K562 (cell line): ENCODE data around the gene SCGB1D4. TPM values are rescaled to one million over a fixed set of nuclear protein-coding genes. Genes with fewer than 3 reads are reported as not detected.

Source experiments
- CHD4 ChIP-seq: fragments of 200-600 bp; sonication (generic); IDR thresholded peaks from 3 replicates; pipeline ENCODE4 v1.6.1; 2012; ENCODE audit warnings: low read depth, mild to moderate bottlenecking, mixed read lengths, low read length, inconsistent platforms; ENCODE audit not compliant: insufficient read depth, insufficient replicate concordance, poor library complexity, severe bottlenecking
- NR2C2 ChIP-seq, 2 experiments: fragments of 200-800 bp in 1 of 2; sonication (Bioruptor generic) in 1 of 2; sonication (generic) in 1 of 2; formaldehyde crosslinking in 1 of 2; IDR thresholded peaks; 2 replicates each; pipeline versions ENCODE4 v1.6.1 to v1.8.0; 2016 to 2022; ENCODE audit warnings: mild to moderate bottlenecking in 1 of 2, missing compliant biosample characterization in 1 of 2, missing genetic modification characterization in 1 of 2, missing genetic modification reagents in 1 of 2
- polyA plus RNA-seq, 8 experiments: library from polyadenylated mRNA; depleted of rRNA in 4 of 8; stranded (reverse) in 5 of 8; unstranded in 3 of 8; fragments of >200 nt; fragmentation: Nextera tagmentation in 2 of 8; fragmentation: Illumina TruSeq in 1 of 8; extraction: Ambion mirVana in 2 of 8; extraction: Trizol in 1 of 8; gene quantifications; 2 replicates each; pipeline versions ENCODE4 v1.2.1 to v1.2.3, GENCODE V29; 2011 to 2014; ENCODE audit warnings: inconsistent platforms in 1 of 8, missing spikeins in 1 of 8
- total RNA-seq, 7 experiments: library from RNA; depleted of rRNA in 6 of 7; stranded (reverse); fragments of >200 nt in 6 of 7; fragmentation: Illumina TruSeq in 2 of 7; extraction: Trizol in 2 of 7; gene quantifications; 2 replicates each; pipeline versions ENCODE4 v1.2.1 to v1.2.3, GENCODE V29; 2011 to 2021; ENCODE audit warnings: low replicate concordance in 1 of 7
- TF ChIP-seq, protein P1 (sequence below), 2 experiments: fragments of 450-650 bp in 1 of 2; sonication (generic) in 1 of 2; formaldehyde crosslinking in 1 of 2; IDR thresholded peaks; 2 replicates each; pipeline versions ENCODE4 v1.7.1 to v1.9.0; 2016 to 2022; ENCODE audit warnings: inconsistent platforms in 1 of 2, mild to moderate bottlenecking in 1 of 2, missing genetic modification reagents in 1 of 2

SCGB1D4 gene
- total and polyA plus RNA-seq, 9 of the 15 experiments (the other 6 are each of a cell fraction or from before 2014, with no cell fraction given): not detected

DNA sequence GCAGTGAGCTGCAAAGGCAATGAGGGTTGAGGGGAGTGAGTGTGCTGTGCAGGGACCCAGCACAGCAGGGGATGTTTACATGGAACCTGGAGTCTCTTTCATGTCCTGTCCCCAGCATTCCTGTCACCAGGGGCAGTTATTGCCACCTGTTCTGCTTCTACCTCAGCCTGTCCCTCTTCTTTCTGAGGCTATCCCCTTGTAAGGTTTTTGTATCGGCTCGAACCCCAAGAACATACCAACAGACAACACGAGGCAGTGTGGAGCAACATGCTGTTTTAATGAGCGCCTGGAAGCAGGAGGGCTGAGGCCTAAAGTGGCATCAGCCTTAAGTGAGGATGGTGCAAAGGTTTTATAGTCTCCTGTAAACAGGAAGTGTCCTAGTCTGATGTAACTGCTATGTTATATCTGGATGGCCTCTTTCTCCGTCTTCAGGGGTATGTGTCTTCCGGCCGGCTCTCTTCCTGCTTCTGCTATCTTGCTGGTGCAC is 25.0 kb downstream of the SCGB1D4 start (continued):
- TF ChIP-seq, protein P1, sequence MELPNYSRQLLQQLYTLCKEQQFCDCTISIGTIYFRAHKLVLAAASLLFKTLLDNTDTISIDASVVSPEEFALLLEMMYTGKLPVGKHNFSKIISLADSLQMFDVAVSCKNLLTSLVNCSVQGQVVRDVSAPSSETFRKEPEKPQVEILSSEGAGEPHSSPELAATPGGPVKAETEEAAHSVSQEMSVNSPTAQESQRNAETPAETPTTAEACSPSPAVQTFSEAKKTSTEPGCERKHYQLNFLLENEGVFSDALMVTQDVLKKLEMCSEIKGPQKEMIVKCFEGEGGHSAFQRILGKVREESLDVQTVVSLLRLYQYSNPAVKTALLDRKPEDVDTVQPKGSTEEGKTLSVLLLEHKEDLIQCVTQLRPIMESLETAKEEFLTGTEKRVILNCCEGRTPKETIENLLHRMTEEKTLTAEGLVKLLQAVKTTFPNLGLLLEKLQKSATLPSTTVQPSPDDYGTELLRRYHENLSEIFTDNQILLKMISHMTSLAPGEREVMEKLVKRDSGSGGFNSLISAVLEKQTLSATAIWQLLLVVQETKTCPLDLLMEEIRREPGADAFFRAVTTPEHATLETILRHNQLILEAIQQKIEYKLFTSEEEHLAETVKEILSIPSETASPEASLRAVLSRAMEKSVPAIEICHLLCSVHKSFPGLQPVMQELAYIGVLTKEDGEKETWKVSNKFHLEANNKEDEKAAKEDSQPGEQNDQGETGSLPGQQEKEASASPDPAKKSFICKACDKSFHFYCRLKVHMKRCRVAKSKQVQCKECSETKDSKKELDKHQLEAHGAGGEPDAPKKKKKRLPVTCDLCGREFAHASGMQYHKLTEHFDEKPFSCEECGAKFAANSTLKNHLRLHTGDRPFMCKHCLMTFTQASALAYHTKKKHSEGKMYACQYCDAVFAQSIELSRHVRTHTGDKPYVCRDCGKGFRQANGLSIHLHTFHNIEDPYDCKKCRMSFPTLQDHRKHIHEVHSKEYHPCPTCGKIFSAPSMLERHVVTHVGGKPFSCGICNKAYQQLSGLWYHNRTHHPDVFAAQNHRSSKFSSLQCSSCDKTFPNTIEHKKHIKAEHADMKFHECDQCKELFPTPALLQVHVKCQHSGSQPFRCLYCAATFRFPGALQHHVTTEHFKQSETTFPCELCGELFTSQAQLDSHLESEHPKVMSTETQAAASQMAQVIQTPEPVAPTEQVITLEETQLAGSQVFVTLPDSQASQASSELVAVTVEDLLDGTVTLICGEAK (IDR thresholded peaks at IDR 0.05): 0 out of 2 replicates have a peak, but pooled peaks have one; percentile 14
- TF ChIP-seq, protein P1 (CRISPR knock-in tag; IDR thresholded peaks at IDR 0.05): no peak
- TF ChIP-seq NR2C2 (CRISPR knock-in tag; IDR thresholded peaks at IDR 0.05): no peak
- TF ChIP-seq NR2C2 (tag; IDR thresholded peaks at IDR 0.05): peak; percentile 51; the same call in 1 of the 2 replicates
- no peak for TF ChIP-seq CHD4
- TF ChIP-seq, all 486 proteins: peak for 11
